NCI-H446 (cell line): ENCODE results near the gene ABCA1.
"Not testable (repeated sequence)": the region's sequence is repeated elsewhere in the genome, so short reads cannot be mapped to it uniquely, and the experiment has no call there.

Source experiments
- DNase-seq, 2 experiments: peaks; one replicate each; lab custom pipeline; 2025; lab: John Stamatoyannopoulos, UW

The ABCA1 gene

GRCh38 chr9:104868687-104869404 lies 59.1 kb downstream of the ABCA1 start:
- DNase-seq, result no peak

- no peak for DNase-seq
These were observed 59.7 kb downstream of the ABCA1 start for GRCh38 chr9:104868303-104868686.

- no peak for DNase-seq
These were observed 61.8 kb downstream of the ABCA1 start for GRCh38 chr9:104866191-104866590.

GRCh38 chr9:104864675-104865104 lies 63.3 kb downstream of the ABCA1 start:
- DNase-seq, result no peak

- peak; percentile 31 to 70 for DNase-seq
These were observed 64.6 kb downstream of the ABCA1 start for GRCh38 chr9:104863180-104863883.

- DNase-seq, result no peak
These were observed 66.6 kb downstream of the ABCA1 start for GRCh38 chr9:104861397-104861796.

- DNase-seq, result no peak
These were observed 67.7 kb downstream of the ABCA1 start for GRCh38 chr9:104860263-104860662.

GRCh38 chr9:104858846-104859245 lies 69.1 kb downstream of the ABCA1 start:
- DNase-seq, result no peak

GRCh38 chr9:104858271-104858670 lies 69.7 kb downstream of the ABCA1 start:
- no peak for DNase-seq

GRCh38 chr9:104856413-104856941 lies 71.5 kb downstream of the ABCA1 start:
- DNase-seq, result no peak

GRCh38 chr9:104855807-104856206 lies 72.1 kb downstream of the ABCA1 start:
- DNase-seq, result no peak

GRCh38 chr9:104855258-104855657 lies 72.7 kb downstream of the ABCA1 start:
- not testable (repeated sequence) for DNase-seq

GRCh38 chr9:104854613-104855012 lies 73.3 kb downstream of the ABCA1 start:
- DNase-seq, result no peak

GRCh38 chr9:104853683-104854082 lies 74.3 kb downstream of the ABCA1 start:
- DNase-seq, result no peak

GRCh38 chr9:104853159-104853558 lies 74.8 kb downstream of the ABCA1 start:
- DNase-seq, result no peak

- no peak for DNase-seq
These were observed 76.4 kb downstream of the ABCA1 start for GRCh38 chr9:104851546-104851920.

GRCh38 chr9:104850786-104851545 lies 77.0 kb downstream of the ABCA1 start:
- DNase-seq, result no peak

- DNase-seq, result no peak
These were observed 78.9 kb downstream of the ABCA1 start for GRCh38 chr9:104849023-104849422.

GRCh38 chr9:104844710-104845109 lies 83.2 kb downstream of the ABCA1 start:
- DNase-seq, result no peak

GRCh38 chr9:104843644-104844240 lies 84.2 kb downstream of the ABCA1 start:
- DNase-seq, result peak in 1 of 2 experiments; percentile 1

GRCh38 chr9:104842698-104843097 lies 85.3 kb downstream of the ABCA1 start:
- DNase-seq, result no peak

- no peak for DNase-seq
These were observed 86.3 kb downstream of the ABCA1 start for GRCh38 chr9:104841601-104842141.
